ENCODE data around the gene ADAMTS17. TPM values are rescaled to one million over a fixed set of nuclear protein-coding genes. Genes with fewer than 3 reads are reported as not detected.

The ADAMTS17 gene
- total RNA-seq, 1 experiment from 2014 or later = 1.6 TPM

GRCh38 chr15:100250176-100250800, 91.5 kb downstream of the ADAMTS17 start:
- intact Hi-C loops (cut with micrococcal nuclease; ENCODE audit: unreplicated experiment) (no loop called here), in situ Hi-C loops (cut with HindIII; ENCODE audit: low pct_unique_long_range_greater_than_20kb, low sequenced_read_pairs) (no loop called here)
- TF ChIP-seq, protein P1, sequence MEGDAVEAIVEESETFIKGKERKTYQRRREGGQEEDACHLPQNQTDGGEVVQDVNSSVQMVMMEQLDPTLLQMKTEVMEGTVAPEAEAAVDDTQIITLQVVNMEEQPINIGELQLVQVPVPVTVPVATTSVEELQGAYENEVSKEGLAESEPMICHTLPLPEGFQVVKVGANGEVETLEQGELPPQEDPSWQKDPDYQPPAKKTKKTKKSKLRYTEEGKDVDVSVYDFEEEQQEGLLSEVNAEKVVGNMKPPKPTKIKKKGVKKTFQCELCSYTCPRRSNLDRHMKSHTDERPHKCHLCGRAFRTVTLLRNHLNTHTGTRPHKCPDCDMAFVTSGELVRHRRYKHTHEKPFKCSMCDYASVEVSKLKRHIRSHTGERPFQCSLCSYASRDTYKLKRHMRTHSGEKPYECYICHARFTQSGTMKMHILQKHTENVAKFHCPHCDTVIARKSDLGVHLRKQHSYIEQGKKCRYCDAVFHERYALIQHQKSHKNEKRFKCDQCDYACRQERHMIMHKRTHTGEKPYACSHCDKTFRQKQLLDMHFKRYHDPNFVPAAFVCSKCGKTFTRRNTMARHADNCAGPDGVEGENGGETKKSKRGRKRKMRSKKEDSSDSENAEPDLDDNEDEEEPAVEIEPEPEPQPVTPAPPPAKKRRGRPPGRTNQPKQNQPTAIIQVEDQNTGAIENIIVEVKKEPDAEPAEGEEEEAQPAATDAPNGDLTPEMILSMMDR (IDR thresholded peaks at IDR 0.05) = no peak
- TF ChIP-seq POLR2AphosphoS5 (IDR thresholded peaks at IDR 0.05; ENCODE audit: low read depth, low read length) (no peak), SIN3A (IDR thresholded peaks at IDR 0.05; ENCODE audit: borderline replicate concordance, insufficient read depth, low read depth, low read length) (no peak), REST (IDR thresholded peaks at IDR 0.05; ENCODE audit: insufficient read depth in 1 of 2, low read depth in 2 of 2, low read length in 1 of 2) (no peak), TCF7L2 (IDR thresholded peaks at IDR 0.05; ENCODE audit: low read depth, low read length) (no peak)
- ATAC-seq (no peak), DNase-seq (ENCODE audit: low read depth, low spot score) (no peak)
- Histone ChIP-seq H3K27ac (ENCODE audit: low read length) (no peak overlapping the region), H3K4me1 (ENCODE audit: control insufficient read depth, insufficient read depth, low read length) (no peaks in the 10 kb centered on the region), H3K4me3 (ENCODE audit: low read depth in 2 of 2, low read length in 2 of 2) (no peak overlapping the region), H3K9me3 (ENCODE audit: control insufficient read depth, insufficient read depth, low read depth, low read length) (no peaks in the 10 kb centered on the region), H3K36me3 (ENCODE audit: control insufficient read depth, insufficient read depth, low read length) (no peaks in the 10 kb centered on the region), H3K27me3 (ENCODE audit: control insufficient read depth, insufficient read depth, low read length) (no peaks in the 10 kb centered on the region)
- no TSS peak for BruUV-seq (replicated peaks)
- POLR2A ChIA-PET = no interaction called here
- CTCF ChIA-PET = no interaction called here

- TF ChIP-seq REST (IDR thresholded peaks at IDR 0.05; ENCODE audit: insufficient read depth in 1 of 2, low read depth in 2 of 2, low read length in 1 of 2) = no peak
- no peak for TF ChIP-seq SIN3A (IDR thresholded peaks at IDR 0.05; ENCODE audit: borderline replicate concordance, insufficient read depth, low read depth, low read length)
- TF ChIP-seq POLR2AphosphoS5 (IDR thresholded peaks at IDR 0.05; ENCODE audit: low read depth, low read length) = no peak
- no peak for TF ChIP-seq TCF7L2 (IDR thresholded peaks at IDR 0.05; ENCODE audit: low read depth, low read length)
- TF ChIP-seq, protein P1 (IDR thresholded peaks at IDR 0.05) = no peak
- Histone ChIP-seq H3K36me3 (ENCODE audit: control insufficient read depth, insufficient read depth, low read length) (no peaks in the 10 kb centered on the region), H3K4me3 (ENCODE audit: low read depth in 2 of 2, low read length in 2 of 2) (no peak overlapping the region), H3K9me3 (ENCODE audit: control insufficient read depth, insufficient read depth, low read depth, low read length) (no peaks in the 10 kb centered on the region), H3K27me3 (ENCODE audit: control insufficient read depth, insufficient read depth, low read length) (no peaks in the 10 kb centered on the region), H3K27ac (ENCODE audit: low read length) (no peak overlapping the region), H3K4me1 (ENCODE audit: control insufficient read depth, insufficient read depth, low read length) (no peaks in the 10 kb centered on the region)
- ATAC-seq = no peak
- ChIA-PET POLR2A (no interaction called here), CTCF (no interaction called here)
- no TSS peak for BruUV-seq (replicated peaks)
- DNase-seq (ENCODE audit: low read depth, low spot score) = no peak
- intact Hi-C loops (cut with micrococcal nuclease; ENCODE audit: unreplicated experiment) = no loop called here
- in situ Hi-C loops (cut with HindIII; ENCODE audit: low pct_unique_long_range_greater_than_20kb, low sequenced_read_pairs) = no loop called here
Observed at GRCh38 chr15:100249096-100249815, 92.5 kb downstream of the ADAMTS17 start.
